Dermis microvascular lymphatic vessel endothelial cell (primary cell): Measurements from ENCODE around the gene ULK3. TPM values are rescaled to one million over a fixed set of nuclear protein-coding genes. Genes with fewer than 3 reads are reported as not detected.

ENCODE experiments used
- total RNA-seq: library from RNA; depleted of rRNA; stranded (reverse); fragments of >200 nt; gene quantifications from 2 replicates; pipeline ENCODE4 v1.2.1, GENCODE V29; 2014

ULK3 gene
- total RNA-seq, 1 donor from 2014 or later: 15.9 TPM

Other genes with a start within 250 kb of the ULK3 start
- 35.0 and 53.5 TPM in 2 replicates for gene CLK3, start 227.3 kb downstream of the ULK3 start, total RNA-seq
- 13.0 and 21.7 TPM in 2 replicates for gene EDC3, start 147.1 kb downstream of the ULK3 start, total RNA-seq
- 21.6 and 39.8 TPM in 2 replicates for gene CYP1A1, start 117.6 kb downstream of the ULK3 start, total RNA-seq
- under 0.01 TPM in 2 replicates for gene CYP1A2, start 94.3 kb downstream of the ULK3 start, total RNA-seq
- gene CSK, start 61.1 kb downstream of the ULK3 start, total RNA-seq: 27.9 and 43.1 TPM in 2 replicates
- gene LMAN1L, start 30.3 kb downstream of the ULK3 start, total RNA-seq: not detected in 2 replicates
- gene CPLX3, start 16.5 kb downstream of the ULK3 start, total RNA-seq: not detected in 2 replicates
- gene SCAMP2, start 30.2 kb upstream of the ULK3 start, total RNA-seq: 12.3 and 24.3 TPM in 2 replicates
- gene MPI, start 46.9 kb upstream of the ULK3 start, total RNA-seq: 24.3 and 38.9 TPM in 2 replicates
- 29.8 and 48.0 TPM in 2 replicates for gene FAM219B, start 63.7 kb upstream of the ULK3 start, total RNA-seq
- 57.8 and 82.1 TPM in 2 replicates for gene COX5A, start 94.9 kb upstream of the ULK3 start, total RNA-seq
- 20.0 and 45.1 TPM in 2 replicates for gene RPP25, start 113.6 kb upstream of the ULK3 start, total RNA-seq
- gene SCAMP5, start 152.4 kb upstream of the ULK3 start, total RNA-seq: 13.1 and 18.1 TPM in 2 replicates
- gene PPCDC, start 180.4 kb upstream of the ULK3 start, total RNA-seq: 9.6 and 11.6 TPM in 2 replicates